Activated naive CD8-positive, alpha-beta T cell (primary cell): ENCODE data around the gene PERP.
"Not testable (repeated sequence)": the region's sequence is repeated elsewhere in the genome, so short reads cannot be mapped to it uniquely, and the experiment has no call there.

ENCODE experiments used
- H3K27ac Mint-ChIP-seq: one replicate; pipeline ENCODE4 v1.8.0; 2021; ENCODE audit warnings: mixed read lengths
- H3K27me3 Mint-ChIP-seq: one replicate; pipeline ENCODE4 v1.8.0; 2021; ENCODE audit warnings: mixed read lengths
- H3K36me3 Mint-ChIP-seq: one replicate; pipeline ENCODE4 v1.8.0; 2021; ENCODE audit warnings: mixed read lengths
- H3K4me1 Mint-ChIP-seq: one replicate; pipeline ENCODE4 v1.8.0; 2021; ENCODE audit warnings: low read depth, mixed read lengths
- H3K4me3 Mint-ChIP-seq: one replicate; pipeline ENCODE4 v1.8.0; 2021; ENCODE audit warnings: mild to moderate bottlenecking, mixed read lengths
- H3K9me3 Mint-ChIP-seq: one replicate; pipeline ENCODE4 v1.8.0; 2021; ENCODE audit warnings: low read depth, mixed read lengths

Gene PERP

DNA sequence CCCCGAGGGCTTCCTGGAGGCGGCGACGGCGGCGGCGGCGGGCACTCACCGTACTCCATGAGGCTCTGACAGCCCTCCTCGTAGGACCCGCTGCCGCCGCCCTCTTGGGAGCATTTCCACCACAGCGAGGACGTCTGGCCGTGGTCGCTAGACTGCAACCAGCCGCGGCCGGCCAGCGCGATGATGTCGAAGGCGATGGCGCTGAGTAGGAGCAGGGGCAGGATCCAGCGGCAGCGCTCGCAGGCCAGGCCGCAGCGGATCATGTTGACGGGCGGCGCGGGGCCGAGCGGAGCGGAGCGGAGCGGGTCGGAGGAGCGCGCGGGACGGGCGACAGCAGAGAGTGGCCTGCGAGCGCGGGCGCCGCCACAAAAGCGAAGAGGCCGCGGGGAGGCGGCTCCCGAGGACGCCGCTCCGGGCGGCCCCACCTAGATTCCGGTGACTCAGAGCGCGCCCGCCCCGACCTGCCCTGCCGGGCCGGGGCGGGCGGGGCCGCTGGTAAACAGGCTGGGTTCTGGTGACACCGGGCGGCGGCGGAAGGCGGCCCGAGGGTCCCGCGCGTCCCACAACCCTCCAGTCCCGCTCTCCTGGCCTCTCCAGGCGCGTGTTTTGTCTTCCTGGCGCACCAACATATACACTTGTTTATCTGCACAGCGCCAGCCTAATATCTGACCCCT is at the start of gene PERP:
Gene PERP, minus strand, starts transcription at position 342 of the 674 bp plus-strand sequence. Its CDS starts 79 bp downstream, at position 263.
- peaks cover 17% of the 10 kb centered on the region for H3K4me1 Mint-ChIP-seq
- peaks cover 28% of the 10 kb centered on the region for H3K27me3 Mint-ChIP-seq
- peak within 1 kb of the TSS; percentile 92 for H3K4me3 Mint-ChIP-seq
- H3K9me3 Mint-ChIP-seq = no peaks in the 10 kb centered on the region
- no peaks in the 10 kb centered on the region for H3K36me3 Mint-ChIP-seq
- H3K27ac Mint-ChIP-seq = peak within 1 kb of the TSS; percentile 59

DNA sequence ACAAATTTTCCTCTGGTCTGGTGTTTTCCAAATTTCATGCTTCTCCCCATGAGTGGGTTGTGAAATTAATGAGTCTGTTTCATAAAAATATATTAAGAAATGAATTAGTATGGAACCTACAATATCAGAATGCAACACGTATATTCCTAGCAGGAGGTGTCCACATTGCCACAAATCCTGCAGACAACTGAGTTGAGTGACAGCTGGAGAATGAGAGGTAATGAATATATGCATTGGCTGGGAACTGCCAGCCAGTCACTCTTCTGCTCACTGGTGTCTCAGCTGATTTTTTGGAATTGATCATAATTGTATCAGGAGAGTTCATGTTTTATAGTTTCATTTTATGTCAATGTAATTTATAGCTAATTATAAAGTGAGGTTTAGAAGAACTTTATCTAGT is 48.2 kb upstream of the PERP start:
- Mint-ChIP-seq H3K36me3 (no peaks in the 10 kb centered on the region), H3K4me3 (no peak overlapping the region), H3K27ac (no peak overlapping the region), H3K4me1 (no peaks in the 10 kb centered on the region), H3K9me3 (peaks cover 7% of the 10 kb centered on the region), H3K27me3 (peaks cover 34% of the 10 kb centered on the region)

GRCh38 chr6:138146544-138146943 is 39.3 kb upstream of the PERP start:
- no peaks in the 10 kb centered on the region for H3K4me1 Mint-ChIP-seq

DNA sequence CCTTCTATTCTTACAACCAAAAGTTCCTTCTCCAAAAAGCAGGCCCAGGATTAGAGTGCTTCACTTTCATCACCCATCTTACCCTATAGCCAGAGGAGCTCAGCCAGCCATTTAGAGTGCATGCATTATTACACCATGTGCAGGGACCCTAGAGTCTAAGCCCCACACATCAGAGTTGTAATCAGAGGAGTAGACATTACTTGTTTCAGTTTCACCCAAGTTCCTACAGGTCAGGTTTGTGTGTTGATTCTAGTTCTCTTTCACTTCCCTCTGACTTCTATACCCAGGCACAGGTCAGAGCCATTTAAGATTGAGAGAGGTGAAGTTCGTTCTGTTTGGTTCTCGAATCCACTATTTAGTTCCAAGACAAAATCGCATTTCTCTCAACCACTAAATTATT is 38.2 kb upstream of the PERP start:
- Mint-ChIP-seq H3K27ac (no peak overlapping the region), H3K4me3 (no peak overlapping the region), H3K4me1 (no peaks in the 10 kb centered on the region), H3K9me3 (no peaks in the 10 kb centered on the region), H3K36me3 (no peaks in the 10 kb centered on the region), H3K27me3 (peaks cover 8% of the 10 kb centered on the region)

More at GRCh38 chr6:138146544-138146943, 39.3 kb upstream of the PERP start:
- Mint-ChIP-seq H3K9me3 (no peaks in the 10 kb centered on the region), H3K27me3 (peaks cover 13% of the 10 kb centered on the region), H3K27ac (no peak overlapping the region), H3K36me3 (no peaks in the 10 kb centered on the region), H3K4me3 (no peak overlapping the region)

DNA sequence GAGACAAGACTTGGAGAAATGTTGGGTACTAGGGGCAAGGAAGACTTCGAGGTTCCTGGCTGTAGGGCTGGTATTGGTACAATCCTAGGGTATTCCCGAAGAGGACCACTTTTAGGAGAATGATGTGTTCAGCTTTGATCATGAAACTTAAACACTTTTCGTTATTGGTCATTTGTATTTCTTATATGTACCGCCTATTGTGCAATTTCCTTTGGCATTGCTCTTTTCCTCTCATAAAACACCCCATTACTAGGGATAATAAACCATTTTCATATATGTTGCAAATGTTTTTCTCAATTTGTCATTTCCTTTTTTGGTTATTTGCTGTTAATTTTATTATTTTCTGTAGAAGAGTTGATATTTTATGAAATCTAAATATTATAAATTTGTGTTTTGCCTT is 35.6 kb upstream of the PERP start:
- Mint-ChIP-seq H3K4me3 (no peak overlapping the region), H3K4me1 (no peaks in the 10 kb centered on the region), H3K27me3 (peaks cover 12% of the 10 kb centered on the region), H3K36me3 (no peaks in the 10 kb centered on the region), H3K27ac (no peak overlapping the region), H3K9me3 (no peaks in the 10 kb centered on the region)

GRCh38 chr6:138129190-138129589 is 22.0 kb upstream of the PERP start:
- H3K27ac Mint-ChIP-seq = no peak overlapping the region
- peaks cover 8% of the 10 kb centered on the region for H3K27me3 Mint-ChIP-seq
- no peak overlapping the region for H3K4me3 Mint-ChIP-seq
- H3K9me3 Mint-ChIP-seq = no peaks in the 10 kb centered on the region
- peaks cover 4% of the 10 kb centered on the region for H3K36me3 Mint-ChIP-seq
- no peaks in the 10 kb centered on the region for H3K4me1 Mint-ChIP-seq

DNA sequence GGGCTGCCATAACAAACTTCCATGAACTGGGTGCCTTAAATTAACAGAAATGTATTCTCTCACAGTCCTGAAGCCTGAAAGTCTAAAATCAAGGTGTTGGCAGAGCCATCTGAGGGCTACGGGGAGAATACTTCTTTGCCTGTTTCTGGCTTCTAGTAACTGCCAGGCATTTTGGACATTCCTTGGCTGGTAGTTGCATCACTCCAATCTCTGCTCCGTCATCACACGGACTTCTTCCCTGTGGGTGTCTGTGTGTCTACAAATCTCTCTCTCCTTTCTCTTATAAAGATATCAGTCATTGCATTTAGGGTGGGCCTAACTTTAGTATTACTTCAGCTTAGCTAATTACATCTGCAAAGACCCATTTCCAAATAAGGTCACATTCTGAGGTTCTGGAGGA is 20.9 kb upstream of the PERP start:
- Mint-ChIP-seq H3K4me1 (no peaks in the 10 kb centered on the region), H3K27me3 (peaks cover 4% of the 10 kb centered on the region), H3K9me3 (no peaks in the 10 kb centered on the region), H3K36me3 (peaks cover 7% of the 10 kb centered on the region), H3K27ac (no peak overlapping the region), H3K4me3 (no peak overlapping the region)

- no peaks in the 10 kb centered on the region for H3K4me1 Mint-ChIP-seq
- H3K36me3 Mint-ChIP-seq = peaks cover 7% of the 10 kb centered on the region
- peaks cover 9% of the 10 kb centered on the region for H3K27me3 Mint-ChIP-seq
- H3K9me3 Mint-ChIP-seq = no peaks in the 10 kb centered on the region
- H3K27ac Mint-ChIP-seq = no peak overlapping the region
- no peak overlapping the region for H3K4me3 Mint-ChIP-seq
Observed at GRCh38 chr6:138124096-138124495, 16.9 kb upstream of the PERP start.

- peaks cover 6% of the 10 kb centered on the region for H3K4me1 Mint-ChIP-seq
- peaks cover 7% of the 10 kb centered on the region for H3K36me3 Mint-ChIP-seq
- H3K27me3 Mint-ChIP-seq = peaks cover 16% of the 10 kb centered on the region
- H3K9me3 Mint-ChIP-seq = no peaks in the 10 kb centered on the region
- no peak overlapping the region for H3K4me3 Mint-ChIP-seq
- H3K27ac Mint-ChIP-seq = no peak overlapping the region
Observed at GRCh38 chr6:138119976-138120375, 12.8 kb upstream of the PERP start.

GRCh38 chr6:138119229-138119628 is 12.0 kb upstream of the PERP start:
- H3K36me3 Mint-ChIP-seq, H3K4me1 Mint-ChIP-seq, H3K9me3 Mint-ChIP-seq, H3K4me3 Mint-ChIP-seq, H3K27ac Mint-ChIP-seq: not testable (repeated sequence)
- H3K27me3 Mint-ChIP-seq = peaks cover 18% of the 10 kb centered on the region

DNA sequence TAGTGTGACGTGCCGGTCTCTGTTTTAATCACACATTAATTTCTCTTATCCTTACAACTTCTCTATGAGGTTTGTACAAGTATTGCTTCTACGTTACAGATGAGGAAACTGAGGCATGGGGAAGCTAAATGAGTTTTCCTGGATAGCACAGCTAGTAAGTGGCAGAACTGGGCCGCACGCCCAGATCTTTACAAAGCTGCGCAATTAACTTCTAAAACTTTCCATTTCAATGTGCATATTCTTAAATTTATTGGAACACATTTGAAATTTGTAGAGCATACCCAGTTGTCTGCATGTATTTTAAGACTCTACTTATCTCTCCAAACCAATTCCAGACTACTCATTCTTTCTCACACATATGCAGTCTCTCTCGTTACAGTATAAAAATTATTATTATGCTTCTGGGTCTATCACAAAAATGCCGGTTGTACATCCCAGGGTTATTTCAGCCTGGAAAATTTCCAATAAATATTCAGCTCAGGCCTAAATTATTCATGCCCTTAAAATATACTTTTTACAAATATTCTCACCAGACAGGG is 10.2 kb upstream of the PERP start:
- Mint-ChIP-seq H3K27me3 (peaks cover 18% of the 10 kb centered on the region), H3K9me3 (no peaks in the 10 kb centered on the region), H3K4me3 (no peak overlapping the region), H3K36me3 (no peaks in the 10 kb centered on the region), H3K27ac (no peak overlapping the region), H3K4me1 (peaks cover 6% of the 10 kb centered on the region)

DNA sequence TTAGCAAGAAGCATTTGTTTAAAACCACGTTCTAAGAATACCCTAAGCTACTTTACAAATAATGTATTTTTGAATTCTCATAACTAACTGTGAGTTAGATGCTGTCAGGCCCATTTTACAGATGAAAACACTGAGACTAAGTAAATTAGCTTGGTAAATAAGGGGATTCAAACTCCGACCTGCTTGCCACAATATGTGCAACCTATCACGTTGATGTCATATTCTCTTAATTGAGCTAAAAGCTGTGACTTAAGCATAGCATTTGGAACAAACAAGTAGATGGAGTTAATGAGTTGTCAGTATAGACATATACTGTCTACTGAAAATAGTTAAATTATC is 9.4 kb upstream of the PERP start:
- H3K27ac Mint-ChIP-seq = no peak overlapping the region
- peaks cover 15% of the 10 kb centered on the region for H3K27me3 Mint-ChIP-seq
- H3K4me3 Mint-ChIP-seq = no peak overlapping the region
- no peaks in the 10 kb centered on the region for H3K9me3 Mint-ChIP-seq
- peaks cover 6% of the 10 kb centered on the region for H3K4me1 Mint-ChIP-seq
- H3K36me3 Mint-ChIP-seq = no peaks in the 10 kb centered on the region

GRCh38 chr6:138115877-138116660 is 8.8 kb upstream of the PERP start:
- Mint-ChIP-seq H3K9me3 (no peaks in the 10 kb centered on the region), H3K36me3 (no peaks in the 10 kb centered on the region), H3K4me1 (peaks cover 6% of the 10 kb centered on the region), H3K4me3 (no peak overlapping the region), H3K27me3 (peaks cover 16% of the 10 kb centered on the region), H3K27ac (no peak overlapping the region)

- no peaks in the 10 kb centered on the region for H3K36me3 Mint-ChIP-seq
- peaks cover 6% of the 10 kb centered on the region for H3K4me1 Mint-ChIP-seq
- no peak overlapping the region for H3K4me3 Mint-ChIP-seq
- H3K9me3 Mint-ChIP-seq = no peaks in the 10 kb centered on the region
- peaks cover 16% of the 10 kb centered on the region for H3K27me3 Mint-ChIP-seq
- no peak overlapping the region for H3K27ac Mint-ChIP-seq
Observed at GRCh38 chr6:138115201-138115600, 8.0 kb upstream of the PERP start.

DNA sequence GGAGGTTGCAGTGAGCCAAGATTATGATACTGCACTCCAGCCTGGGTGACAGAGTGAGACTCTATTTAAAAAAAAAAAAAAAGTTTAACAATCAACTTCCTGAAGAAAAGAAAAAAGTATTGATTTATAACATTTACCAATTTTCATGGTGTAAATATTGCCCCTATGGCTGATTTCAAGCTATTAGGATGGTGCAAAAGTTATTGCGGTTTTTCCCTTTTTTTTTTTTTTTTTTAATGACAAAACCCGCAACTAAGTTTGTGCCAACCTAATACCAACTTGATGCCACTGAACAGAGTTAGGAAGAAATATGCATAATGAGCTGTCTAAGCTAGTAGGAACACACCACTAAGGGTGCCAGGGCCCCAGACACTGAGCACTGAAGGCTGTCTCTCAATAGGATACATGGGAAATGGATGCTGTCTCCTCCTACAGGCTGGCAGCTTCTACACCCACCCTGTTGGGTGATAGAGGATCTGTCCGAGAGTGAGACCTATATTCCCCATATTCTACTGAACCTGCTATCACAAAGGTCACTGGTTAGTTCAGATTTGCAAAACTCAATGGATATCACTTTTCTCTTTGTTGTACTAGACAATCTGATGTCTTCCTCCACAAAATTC is 6.5 kb upstream of the PERP start:
- H3K27ac Mint-ChIP-seq = no peak overlapping the region
- peaks cover 17% of the 10 kb centered on the region for H3K27me3 Mint-ChIP-seq
- H3K4me3 Mint-ChIP-seq = no peak overlapping the region
- H3K36me3 Mint-ChIP-seq = no peaks in the 10 kb centered on the region
- H3K4me1 Mint-ChIP-seq = peaks cover 11% of the 10 kb centered on the region
- no peaks in the 10 kb centered on the region for H3K9me3 Mint-ChIP-seq
